Loucy (cell line): ENCODE data around the gene SPEM1.

Source experiments
- CTCF ChIP-seq: fragments of 200-600 bp; sonication (generic); conservative IDR thresholded peaks from 2 replicates; pipeline ENCODE4 v1.5.1; 2014; ENCODE audit warnings: mild to moderate bottlenecking, antibody characterized with exemption, low read length
- EZH2phosphoT487 ChIP-seq: fragments of 200-600 bp; IDR thresholded peaks from 2 replicates; pipeline ENCODE4 v1.6.1; 2018; ENCODE audit warnings: antibody characterized with exemption, mild to moderate bottlenecking, moderate library complexity, borderline replicate concordance

GRCh38 chr17:7392696-7393612 is 27.2 kb upstream of the SPEM1 start:
- no peak for TF ChIP-seq CTCF
- TF ChIP-seq EZH2phosphoT487: no peak
